Measurements from ENCODE around the gene CLEC2A. TPM values are rescaled to one million over a fixed set of nuclear protein-coding genes. Genes with fewer than 3 reads are reported as not detected.

The CLEC2A gene
- total RNA-seq, 1 experiment from 2014 or later = 0.87 TPM

DNA sequence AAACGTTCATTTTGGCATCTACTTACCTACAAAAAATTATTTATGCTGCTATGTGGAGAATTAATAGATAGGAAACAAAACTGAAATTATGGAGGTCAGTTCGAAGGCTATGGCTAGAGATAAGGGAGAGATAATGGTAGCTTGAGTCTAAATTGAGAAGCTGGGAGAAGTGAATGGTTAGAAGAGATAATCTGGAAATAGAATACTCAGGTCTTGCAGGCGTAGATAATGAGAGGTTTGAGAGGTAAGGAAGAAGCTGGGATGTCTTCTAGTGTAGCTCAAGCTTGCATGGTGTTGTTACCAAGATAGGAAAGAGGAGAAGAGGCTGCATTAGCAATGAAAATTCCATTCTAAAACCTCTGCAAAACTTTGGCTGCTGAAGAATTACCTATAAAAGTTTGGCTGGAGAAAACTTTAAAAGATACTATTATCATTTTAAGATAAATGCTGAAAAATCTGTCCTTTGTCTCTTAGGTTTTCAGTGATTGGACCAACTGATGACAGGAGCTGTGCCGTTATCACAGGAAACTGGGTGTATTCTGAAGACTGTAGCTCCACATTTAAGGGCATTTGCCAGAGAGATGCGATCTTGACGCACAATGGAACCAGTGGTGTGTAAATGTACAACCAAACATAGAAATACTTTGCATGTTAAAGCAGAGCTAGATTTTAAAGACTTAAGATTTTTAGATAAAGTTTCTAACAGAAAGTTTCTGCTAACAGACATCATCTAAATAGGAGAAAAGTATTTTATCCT is 36.8 kb downstream of the CLEC2A start:
- Histone ChIP-seq H4K5ac (ENCODE audit: insufficient read length, low read depth, low read length) (no peak overlapping the region), H3K4me2 (ENCODE audit: insufficient read depth, insufficient read length, low read length) (no peak overlapping the region), H3T11ph (ENCODE audit: low read length) (no peak overlapping the region), H3K9me3 (ENCODE audit: control insufficient read depth, low read depth, low read length) (no peaks in the 10 kb centered on the region), H3K4me1 (ENCODE audit: insufficient read depth, low read length) (no peaks in the 10 kb centered on the region), H2AFZ (ENCODE audit: low read length) (no peak overlapping the region), H4K8ac (replicated peaks; ENCODE audit: insufficient read length, low read depth, low read length) (no peak overlapping the region), H3K27me3 (ENCODE audit: insufficient read depth, low read length) (no peaks in the 10 kb centered on the region), H3K9ac (ENCODE audit: extremely low read depth, insufficient read length, low read length) (no peak overlapping the region), H3K18ac (ENCODE audit: insufficient read length, low read depth, low read length) (no peak overlapping the region), H2BK15ac (ENCODE audit: low read depth, low read length) (no peak overlapping the region), H4K91ac (ENCODE audit: insufficient read length, low read depth, low read length) (no peak overlapping the region), H4K20me1 (ENCODE audit: control insufficient read depth, insufficient read depth, insufficient read length) (no peaks in the 10 kb centered on the region), H3K23me2 (ENCODE audit: insufficient read length, low read depth, low read length, poor library complexity, severe bottlenecking) (no peaks in the 10 kb centered on the region), H2BK120ac (ENCODE audit: low read depth, low read length, poor library complexity, severe bottlenecking) (no peak overlapping the region), H3K14ac (ENCODE audit: insufficient read depth, low read length) (no peak overlapping the region), H2BK20ac (ENCODE audit: low read depth, low read length, poor library complexity, severe bottlenecking) (no peak overlapping the region), H3K79me2 (ENCODE audit: insufficient read depth, low read length) (no peaks in the 10 kb centered on the region), H2AK5ac (ENCODE audit: insufficient read length, low read length) (no peak overlapping the region), H3K27ac (ENCODE audit: insufficient read length, low read depth, low read length) (no peak overlapping the region), H2BK5ac (ENCODE audit: insufficient read length, low read length) (no peak overlapping the region), H2BK12ac (ENCODE audit: insufficient read length, low read depth, low read length) (no peak overlapping the region), H3K4ac (ENCODE audit: low read depth, low read length) (no peak overlapping the region), H3K79me1 (ENCODE audit: insufficient read depth, low read depth, low read length, poor library complexity, severe bottlenecking) (no peaks in the 10 kb centered on the region), H3K23ac (ENCODE audit: insufficient read length, low read depth, low read length) (no peak overlapping the region), H3K56ac (ENCODE audit: insufficient read length, low read depth, low read length) (no peak overlapping the region)
- Mint-ChIP-seq H3K27ac (no peak overlapping the region), H3K27me3 (ENCODE audit: low read depth) (no peaks in the 10 kb centered on the region), H3K36me3 (ENCODE audit: insufficient read depth in 1 of 3, low read depth in 3 of 3) (peaks cover 0 to 5% (median 0%) of the 10 kb centered on the region in 3 experiments; a peak in 2 of 7 replicates), H3K4me3 (no peak overlapping the region), H3K4me1 (peaks cover 11 to 16% of the 10 kb centered on the region in 2 experiments), H3K9me3 (no peaks in the 10 kb centered on the region; a peak in 2 of 5 replicates)
- WGBS (ENCODE audit: extremely low coverage, insufficient read length, low lambda C conversion rate) = no CpG with 5 or more reads among the region's 6 CpGs
- no peak for DNase-seq
- TF ChIP-seq CTCF (conservative IDR thresholded peaks at IDR 0.05) = no peak

All from H9 (cell line).